ENCODE results near the gene CDC25C. TPM values are rescaled to one million over a fixed set of nuclear protein-coding genes. Genes with fewer than 3 reads are reported as not detected.
"Not testable (repeated sequence)": the region's sequence is repeated elsewhere in the genome, so short reads cannot be mapped to it uniquely, and the experiment has no call there.

The CDC25C gene
- total RNA-seq, 1 donor from 2014 or later, result 10.6 TPM

GRCh38 chr5:138252944-138253343 lies 78.7 kb downstream of the CDC25C start:
- peaks cover 5% of the 10 kb centered on the region for H3K27me3 Mint-ChIP-seq
- H3K9me3 Mint-ChIP-seq (ENCODE audit: low read depth), result no peaks in the 10 kb centered on the region
- H3K27ac Mint-ChIP-seq, result no peak overlapping the region
- no peak for TF ChIP-seq CTCF (IDR thresholded peaks at IDR 0.05; ENCODE audit: unreplicated experiment)
- no peaks in the 10 kb centered on the region for H3K4me1 Mint-ChIP-seq (ENCODE audit: low read depth)
- no peak overlapping the region for H3K4me3 Mint-ChIP-seq (ENCODE audit: low read depth)
- peaks cover 2% of the 10 kb centered on the region for H3K36me3 Mint-ChIP-seq (ENCODE audit: insufficient read depth)
- DNase-seq (ENCODE audit: low spot score, unreplicated experiment), result no peak

GRCh38 chr5:138247800-138248199 lies 83.8 kb downstream of the CDC25C start:
- H3K4me3 Mint-ChIP-seq (ENCODE audit: low read depth); H3K27ac Mint-ChIP-seq; H3K36me3 Mint-ChIP-seq (ENCODE audit: insufficient read depth); H3K9me3 Mint-ChIP-seq (ENCODE audit: low read depth); DNase-seq (ENCODE audit: low spot score, unreplicated experiment); H3K4me1 Mint-ChIP-seq (ENCODE audit: low read depth): not testable (repeated sequence)
- H3K27me3 Mint-ChIP-seq, result peaks cover 14% of the 10 kb centered on the region

GRCh38 chr5:138246822-138247221 lies 84.8 kb downstream of the CDC25C start:
- Mint-ChIP-seq H3K27me3 (peaks cover 20% of the 10 kb centered on the region), H3K9me3 (ENCODE audit: low read depth) (no peaks in the 10 kb centered on the region), H3K4me3 (ENCODE audit: low read depth) (no peak overlapping the region), H3K36me3 (ENCODE audit: insufficient read depth) (no peaks in the 10 kb centered on the region), H3K4me1 (ENCODE audit: low read depth) (peaks cover 6% of the 10 kb centered on the region), H3K27ac (no peak overlapping the region)
- no peak for TF ChIP-seq CTCF (IDR thresholded peaks at IDR 0.05; ENCODE audit: unreplicated experiment)
- no peak for DNase-seq (ENCODE audit: low spot score, unreplicated experiment)

GRCh38 chr5:138246334-138246733 lies 85.3 kb downstream of the CDC25C start:
- Mint-ChIP-seq H3K27me3 (peaks cover 22% of the 10 kb centered on the region), H3K4me1 (ENCODE audit: low read depth) (peaks cover 9% of the 10 kb centered on the region), H3K9me3 (ENCODE audit: low read depth) (no peaks in the 10 kb centered on the region), H3K27ac (no peak overlapping the region), H3K36me3 (ENCODE audit: insufficient read depth) (no peaks in the 10 kb centered on the region), H3K4me3 (ENCODE audit: low read depth) (no peak overlapping the region)
- TF ChIP-seq CTCF (IDR thresholded peaks at IDR 0.05; ENCODE audit: unreplicated experiment), result no peak
- DNase-seq (ENCODE audit: low spot score, unreplicated experiment), result no peak

GRCh38 chr5:138245717-138246116 lies 85.9 kb downstream of the CDC25C start:
- Mint-ChIP-seq H3K27me3 (peaks cover 28% of the 10 kb centered on the region), H3K4me1 (ENCODE audit: low read depth) (peaks cover 11% of the 10 kb centered on the region), H3K4me3 (ENCODE audit: low read depth) (no peak overlapping the region), H3K9me3 (ENCODE audit: low read depth) (no peaks in the 10 kb centered on the region), H3K36me3 (ENCODE audit: insufficient read depth) (no peaks in the 10 kb centered on the region), H3K27ac (no peak overlapping the region)
- no peak for DNase-seq (ENCODE audit: low spot score, unreplicated experiment)
- no peak for TF ChIP-seq CTCF (IDR thresholded peaks at IDR 0.05; ENCODE audit: unreplicated experiment)

- H3K27ac Mint-ChIP-seq, result no peak overlapping the region
- TF ChIP-seq CTCF (IDR thresholded peaks at IDR 0.05; ENCODE audit: unreplicated experiment), result no peak
- H3K4me3 Mint-ChIP-seq (ENCODE audit: low read depth), result no peak overlapping the region
- no peaks in the 10 kb centered on the region for H3K36me3 Mint-ChIP-seq (ENCODE audit: insufficient read depth)
- no peaks in the 10 kb centered on the region for H3K9me3 Mint-ChIP-seq (ENCODE audit: low read depth)
- H3K4me1 Mint-ChIP-seq (ENCODE audit: low read depth), result peaks cover 11% of the 10 kb centered on the region
- no peak for DNase-seq (ENCODE audit: low spot score, unreplicated experiment)
- peaks cover 40% of the 10 kb centered on the region for H3K27me3 Mint-ChIP-seq
Observed at GRCh38 chr5:138243794-138244193, 87.8 kb downstream of the CDC25C start.
